GM18951 (cell line): ENCODE data around the gene MYL5.

ENCODE experiments used
- POLR2A ChIP-seq: IDR thresholded peaks from 4 replicates; pipeline ENCODE4 v1.6.1; 2011; ENCODE audit warnings: mild to moderate bottlenecking; ENCODE audit not compliant: insufficient read length, insufficient read depth; ENCODE audit errors: extremely low read depth
- in situ Hi-C: fragments of 300-500 bp; cut with MboI; formaldehyde crosslinking; loops from one replicate; pipeline ENCODE4 v1.12.0; 2022; ENCODE audit warnings: low sequenced_read_pairs, mixed read lengths, inconsistent platforms; ENCODE audit not compliant: unreplicated experiment

The MYL5 gene

GRCh38 chr4:674172-675035, at the start of gene MYL5, which contains the start of gene ATP5ME:
Gene MYL5, plus strand, starts transcription at chr4:674542. Its CDS starts 3,485 bp downstream, at chr4:678027.
Gene ATP5ME, minus strand, starts transcription at chr4:674276. Its CDS starts 29 bp downstream, at chr4:674247.
- TF ChIP-seq POLR2A: peak; percentile 85
- in situ Hi-C loops: no loop called here

GRCh38 chr4:624705-625590, 49.4 kb upstream of the MYL5 start, which contains the start of gene PDE6B:
Gene PDE6B, plus strand, starts transcription at chr4:625573. Its CDS starts 54 bp downstream, at chr4:625627.
- no peak for TF ChIP-seq POLR2A
- in situ Hi-C loops: no loop called here

GRCh38 chr4:625631-626161, 48.6 kb upstream of the MYL5 start:
- TF ChIP-seq POLR2A: no peak
- in situ Hi-C loops: no loop called here

GRCh38 chr4:626201-627091, 47.9 kb upstream of the MYL5 start:
- in situ Hi-C loops: no loop called here
- TF ChIP-seq POLR2A: no peak

GRCh38 chr4:627347-628125, 46.8 kb upstream of the MYL5 start:
- in situ Hi-C loops: no loop called here
- TF ChIP-seq POLR2A: no peak

- TF ChIP-seq POLR2A: no peak
- in situ Hi-C loops: no loop called here
These were observed 46.0 kb upstream of the MYL5 start for GRCh38 chr4:628311-628741.

- in situ Hi-C loops: no loop called here
- no peak for TF ChIP-seq POLR2A
These were observed 45.3 kb upstream of the MYL5 start for GRCh38 chr4:628821-629635.

GRCh38 chr4:629636-629914, 44.8 kb upstream of the MYL5 start:
- in situ Hi-C loops: no loop called here
- no peak for TF ChIP-seq POLR2A

GRCh38 chr4:629915-630641, 44.3 kb upstream of the MYL5 start:
- TF ChIP-seq POLR2A: no peak
- in situ Hi-C loops: no loop called here

- in situ Hi-C loops: no loop called here
These were observed 43.7 kb upstream of the MYL5 start for GRCh38 chr4:630656-631055.

GRCh38 chr4:632196-632790, 42.0 kb upstream of the MYL5 start:
- no peak for TF ChIP-seq POLR2A
- in situ Hi-C loops: no loop called here

More at GRCh38 chr4:630656-631055, 43.7 kb upstream of the MYL5 start:
- no peak for TF ChIP-seq POLR2A
